Liver (tissue), 3 donors: ENCODE results near the gene NOTCH1.

ENCODE experiments used
- ATF3 ChIP-seq: IDR thresholded peaks from 2 replicates; pipeline ENCODE4 v1.6.1; 2016; ENCODE audit warnings: antibody characterized with exemption
- CTCF ChIP-seq: fragments of 150-350 bp; IDR thresholded peaks from 2 replicates; pipeline ENCODE4 v1.5.1; 2017; ENCODE audit warnings: improper control_type of control experiment, low read depth, low read length; ENCODE audit not compliant: missing input control
- EGR1 ChIP-seq, 2 donors: IDR thresholded peaks; 2 replicates each; pipeline ENCODE4 v1.6.1; 2016 to 2018; ENCODE audit warnings: antibody characterized with exemption in 2 of 2, low read depth in 2 of 2
- REST ChIP-seq: IDR thresholded peaks from 2 replicates; pipeline ENCODE4 v1.6.1; 2016; ENCODE audit warnings: antibody characterized with exemption, mild to moderate bottlenecking
- TAF1 ChIP-seq: conservative IDR thresholded peaks from 2 replicates; pipeline ENCODE4 v1.6.1; 2016; ENCODE audit warnings: antibody characterized with exemption, mild to moderate bottlenecking
- YY1 ChIP-seq: IDR thresholded peaks from 2 replicates; pipeline ENCODE4 v1.6.1; 2016; ENCODE audit warnings: antibody characterized with exemption, mild to moderate bottlenecking
- ZBTB33 ChIP-seq: IDR thresholded peaks from 2 replicates; pipeline ENCODE4 v1.6.1; 2016; ENCODE audit warnings: antibody characterized with exemption
- donor health status: healthy.
- donor health status: healthy.

- TF ChIP-seq CTCF: no peak
- no peak for TF ChIP-seq ZBTB33
- peak; percentile 44 for TF ChIP-seq YY1
- peak; percentile 46 for TF ChIP-seq REST
- TF ChIP-seq TAF1: peak; percentile 55
- no peak for TF ChIP-seq EGR1 (IDR thresholded peaks at IDR 0.05; ENCODE audit: low read depth in 2 of 2)
- no peak for TF ChIP-seq ATF3
These were observed 61.4 kb downstream of the NOTCH1 start for GRCh38 chr9:136484153-136485048.
